ENCODE results near the gene FCN1.

FCN1 gene

DNA sequence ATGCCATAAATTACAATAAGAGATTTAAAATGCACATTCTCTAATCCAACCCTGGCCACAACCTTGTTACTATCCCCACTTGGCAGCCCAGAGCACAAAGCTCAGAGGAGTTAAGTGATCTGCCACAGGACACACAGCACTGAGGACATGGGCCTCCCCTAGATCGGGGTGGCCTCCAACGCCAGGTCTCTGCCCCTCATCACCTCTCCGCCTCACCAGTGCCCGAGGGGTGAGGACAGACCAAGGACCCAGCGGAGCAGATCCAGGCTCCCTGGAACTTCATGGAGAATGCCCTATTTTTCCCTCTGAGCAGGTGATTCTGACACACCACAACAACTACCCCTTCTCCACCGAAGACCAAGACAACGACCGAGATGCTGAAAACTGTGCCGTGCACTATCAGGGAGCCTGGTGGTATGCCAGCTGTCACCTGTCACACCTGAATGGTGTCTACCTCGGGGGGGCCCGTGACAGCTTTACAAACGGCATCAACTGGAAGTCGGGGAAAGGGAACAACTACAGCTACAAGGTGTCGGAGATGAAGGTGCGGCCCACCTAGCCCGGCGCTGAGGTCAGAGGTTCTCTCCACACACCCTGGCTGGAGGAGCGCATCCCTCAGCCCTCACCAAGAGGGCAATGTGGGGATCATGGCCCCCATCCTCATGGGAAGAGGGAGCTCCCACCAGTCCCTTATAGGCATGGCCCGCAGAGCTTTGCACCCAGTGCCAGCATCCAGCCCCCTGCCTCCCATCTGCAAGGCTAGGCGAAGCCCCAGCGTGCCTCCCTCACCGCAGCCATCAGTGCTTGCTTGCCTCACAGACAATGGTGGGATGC lies 49.6 kb downstream of the FCN1 start:
- TF ChIP-seq, protein P1, sequence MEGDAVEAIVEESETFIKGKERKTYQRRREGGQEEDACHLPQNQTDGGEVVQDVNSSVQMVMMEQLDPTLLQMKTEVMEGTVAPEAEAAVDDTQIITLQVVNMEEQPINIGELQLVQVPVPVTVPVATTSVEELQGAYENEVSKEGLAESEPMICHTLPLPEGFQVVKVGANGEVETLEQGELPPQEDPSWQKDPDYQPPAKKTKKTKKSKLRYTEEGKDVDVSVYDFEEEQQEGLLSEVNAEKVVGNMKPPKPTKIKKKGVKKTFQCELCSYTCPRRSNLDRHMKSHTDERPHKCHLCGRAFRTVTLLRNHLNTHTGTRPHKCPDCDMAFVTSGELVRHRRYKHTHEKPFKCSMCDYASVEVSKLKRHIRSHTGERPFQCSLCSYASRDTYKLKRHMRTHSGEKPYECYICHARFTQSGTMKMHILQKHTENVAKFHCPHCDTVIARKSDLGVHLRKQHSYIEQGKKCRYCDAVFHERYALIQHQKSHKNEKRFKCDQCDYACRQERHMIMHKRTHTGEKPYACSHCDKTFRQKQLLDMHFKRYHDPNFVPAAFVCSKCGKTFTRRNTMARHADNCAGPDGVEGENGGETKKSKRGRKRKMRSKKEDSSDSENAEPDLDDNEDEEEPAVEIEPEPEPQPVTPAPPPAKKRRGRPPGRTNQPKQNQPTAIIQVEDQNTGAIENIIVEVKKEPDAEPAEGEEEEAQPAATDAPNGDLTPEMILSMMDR (conservative IDR thresholded peaks at IDR 0.05; ENCODE audit: low read length) = no peak
- H3K4me1 ChIP-seq (ENCODE audit: insufficient read depth, low read length, poor library complexity, severe bottlenecking) = no peaks in the 10 kb centered on the region
- no peaks in the 10 kb centered on the region for H3K79me2 ChIP-seq (ENCODE audit: insufficient read depth, low read length)
- H3K9me3 ChIP-seq (ENCODE audit: insufficient read depth, low read depth, low read length) = no peaks in the 10 kb centered on the region
- no peaks in the 10 kb centered on the region for H4K20me1 ChIP-seq (ENCODE audit: insufficient read depth, low read length, poor library complexity, severe bottlenecking)
- no peaks in the 10 kb centered on the region for H3K27me3 ChIP-seq (ENCODE audit: insufficient read depth, low read length, poor library complexity, severe bottlenecking)
- no peak overlapping the region for H2AFZ ChIP-seq (ENCODE audit: low read length)
- H3K4me2 ChIP-seq (ENCODE audit: low read depth, low read length, poor library complexity, severe bottlenecking) = no peak overlapping the region
- H3K9me2 ChIP-seq (replicated peaks; ENCODE audit: low read depth, low read length) = no peaks in the 10 kb centered on the region
- H3K4me3 ChIP-seq (ENCODE audit: low read length, poor library complexity, severe bottlenecking) = no peak overlapping the region
- no peaks in the 10 kb centered on the region for H3K36me3 ChIP-seq (ENCODE audit: insufficient read depth, low read length)
- no peaks in the 10 kb centered on the region for H3F3A ChIP-seq (ENCODE audit: low read depth)
- H3K9ac ChIP-seq (ENCODE audit: low read depth, low read length, poor library complexity, severe bottlenecking) = no peak overlapping the region

DNA sequence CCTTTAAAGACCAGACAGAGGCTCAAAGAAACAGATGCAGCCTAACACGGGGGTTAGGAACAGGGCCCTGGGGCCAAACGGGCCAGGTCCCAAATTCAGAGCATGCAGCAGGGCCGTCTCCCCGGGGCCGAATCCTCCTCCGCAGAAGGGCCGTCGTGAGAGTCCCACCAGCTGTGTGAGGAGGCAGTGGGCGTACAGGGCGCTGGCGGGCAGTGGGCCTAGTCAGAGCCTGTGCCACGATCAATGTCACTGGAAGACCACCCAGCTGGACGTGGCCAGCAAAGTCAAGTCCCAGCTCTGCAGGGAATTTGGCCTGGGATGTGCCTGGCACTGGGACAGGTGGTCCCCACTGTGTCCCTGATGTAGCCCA lies 52.9 kb downstream of the FCN1 start:
- Histone ChIP-seq H3K9ac (ENCODE audit: low read depth, low read length, poor library complexity, severe bottlenecking) (no peak overlapping the region), H3K79me2 (ENCODE audit: insufficient read depth, low read length) (no peaks in the 10 kb centered on the region), H3K9me3 (ENCODE audit: insufficient read depth, low read depth, low read length) (no peaks in the 10 kb centered on the region), H3K4me3 (ENCODE audit: low read length, poor library complexity, severe bottlenecking) (no peak overlapping the region), H2AFZ (ENCODE audit: low read length) (no peak overlapping the region), H3K4me2 (ENCODE audit: low read depth, low read length, poor library complexity, severe bottlenecking) (no peak overlapping the region), H4K20me1 (ENCODE audit: insufficient read depth, low read length, poor library complexity, severe bottlenecking) (no peaks in the 10 kb centered on the region), H3F3A (ENCODE audit: low read depth) (no peaks in the 10 kb centered on the region), H3K9me2 (replicated peaks; ENCODE audit: low read depth, low read length) (no peaks in the 10 kb centered on the region), H3K4me1 (ENCODE audit: insufficient read depth, low read length, poor library complexity, severe bottlenecking) (no peaks in the 10 kb centered on the region), H3K27me3 (ENCODE audit: insufficient read depth, low read length, poor library complexity, severe bottlenecking) (no peaks in the 10 kb centered on the region), H3K36me3 (ENCODE audit: insufficient read depth, low read length) (no peaks in the 10 kb centered on the region)
- no peak for TF ChIP-seq EZH2phosphoT487 (IDR thresholded peaks at IDR 0.05; ENCODE audit: borderline replicate concordance)
- TF ChIP-seq, protein P1 (conservative IDR thresholded peaks at IDR 0.05; ENCODE audit: low read length) = no peak

DNA sequence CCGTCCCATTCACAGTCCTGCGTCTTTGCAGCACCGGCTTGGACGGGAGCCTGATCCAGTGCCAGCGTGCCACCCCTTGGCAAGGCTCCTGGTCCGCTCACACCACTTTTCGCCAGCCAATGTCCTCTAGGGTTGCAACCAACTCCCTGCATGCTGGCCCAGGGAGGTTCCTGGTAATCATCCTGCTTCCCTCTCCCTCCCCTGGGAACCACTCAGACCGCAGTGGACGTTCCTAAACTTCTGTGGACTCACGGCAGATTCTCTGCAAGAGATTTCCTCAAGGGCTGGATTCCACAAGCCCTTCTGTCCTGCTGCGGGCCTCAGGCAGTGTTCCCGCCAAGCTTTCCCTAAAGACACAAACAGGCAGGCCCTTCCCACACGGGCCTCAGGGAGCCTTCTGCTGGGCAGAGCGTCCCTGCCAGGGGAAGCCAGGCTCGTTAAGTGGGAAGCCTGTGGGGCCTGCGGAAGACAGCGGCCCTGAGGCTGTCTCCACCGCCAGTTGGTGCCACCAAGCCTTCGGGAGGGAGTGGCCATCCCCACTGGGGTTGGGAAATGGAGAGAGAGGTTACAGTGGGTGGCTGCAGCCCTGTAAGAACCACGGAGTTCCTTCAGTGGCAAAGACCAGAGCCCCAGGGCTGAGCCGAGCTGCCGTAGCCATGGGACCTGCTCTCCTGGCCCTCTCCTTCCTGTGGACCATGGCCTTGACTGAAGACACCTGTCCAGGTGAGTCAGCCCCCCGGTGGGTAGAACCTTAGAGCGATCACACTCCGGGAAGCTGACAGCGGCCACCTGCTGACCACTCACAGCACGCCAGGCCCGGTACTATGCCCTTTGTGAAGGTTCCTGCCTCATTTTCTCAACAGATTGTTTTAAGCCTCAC lies 53.5 kb downstream of the FCN1 start:
- no peaks in the 10 kb centered on the region for H3K79me2 ChIP-seq (ENCODE audit: insufficient read depth, low read length)
- no peaks in the 10 kb centered on the region for H3K9me2 ChIP-seq (replicated peaks; ENCODE audit: low read depth, low read length)
- H3K36me3 ChIP-seq (ENCODE audit: insufficient read depth, low read length) = no peaks in the 10 kb centered on the region
- no peak overlapping the region for H3K9ac ChIP-seq (ENCODE audit: low read depth, low read length, poor library complexity, severe bottlenecking)
- no peak overlapping the region for H2AFZ ChIP-seq (ENCODE audit: low read length)
- TF ChIP-seq, protein P1 (conservative IDR thresholded peaks at IDR 0.05; ENCODE audit: low read length) = no peak
- no peak for TF ChIP-seq EZH2phosphoT487 (IDR thresholded peaks at IDR 0.05; ENCODE audit: borderline replicate concordance)
- H3K4me3 ChIP-seq (ENCODE audit: low read length, poor library complexity, severe bottlenecking) = no peak overlapping the region
- H3K9me3 ChIP-seq (ENCODE audit: insufficient read depth, low read depth, low read length) = no peaks in the 10 kb centered on the region
- H3F3A ChIP-seq (ENCODE audit: low read depth) = no peaks in the 10 kb centered on the region
- H3K4me2 ChIP-seq (ENCODE audit: low read depth, low read length, poor library complexity, severe bottlenecking) = no peak overlapping the region
- no peaks in the 10 kb centered on the region for H3K4me1 ChIP-seq (ENCODE audit: insufficient read depth, low read length, poor library complexity, severe bottlenecking)
- H4K20me1 ChIP-seq (ENCODE audit: insufficient read depth, low read length, poor library complexity, severe bottlenecking) = no peaks in the 10 kb centered on the region
- no peaks in the 10 kb centered on the region for H3K27me3 ChIP-seq (ENCODE audit: insufficient read depth, low read length, poor library complexity, severe bottlenecking)

Data from Loucy (cell line).